ENCODE measurements around the gene GGA3. TPM values are rescaled to one million over a fixed set of nuclear protein-coding genes. Genes with fewer than 3 reads are reported as not detected.

Gene GGA3
- total and polyA plus RNA-seq, 2 donors from 2014 or later: 8.0 to 49.2 TPM

GRCh38 chr17:75269844-75270217 is 8.4 kb upstream of the GGA3 start:
- FAIRE-seq: no peak
- intact Hi-C loops (cut with DNase I): no loop called here
- Histone ChIP-seq H3K36me3 (ENCODE audit: control insufficient read depth in 2 of 3, insufficient read depth in 3 of 3, low read length in 3 of 3) (peaks cover 4 to 16% (median 15%) of the 10 kb centered on the region in 3 donors), H3K27ac (ENCODE audit: low read depth in 2 of 2, low read length in 2 of 2) (no peak overlapping the region), H3K9ac (ENCODE audit: low read length in 3 of 3) (peak overlapping the region in 2 of 3 donors; percentile 80 to 94), H3K4me1 (ENCODE audit: control insufficient read depth in 2 of 3, insufficient read depth in 2 of 3, low read depth in 1 of 3, low read length in 3 of 3) (peaks cover 0 to 13% (median 0%) of the 10 kb centered on the region in 3 donors), H3K4me3 (ENCODE audit: low read length in 3 of 3) (peak overlapping the region; percentile 30 to 75 (median 64)), H3K9me3 (ENCODE audit: control insufficient read depth in 2 of 3, insufficient read depth in 1 of 3, low read length in 3 of 3) (no peaks in the 10 kb centered on the region), H3K27me3 (ENCODE audit: control insufficient read depth, insufficient read depth, low read length) (no peaks in the 10 kb centered on the region)
- no peak for TF ChIP-seq CTCF (IDR thresholded peaks at IDR 0.05; ENCODE audit: borderline replicate concordance, extremely low read depth, insufficient read depth)
- DNase-seq: no peak

DNA sequence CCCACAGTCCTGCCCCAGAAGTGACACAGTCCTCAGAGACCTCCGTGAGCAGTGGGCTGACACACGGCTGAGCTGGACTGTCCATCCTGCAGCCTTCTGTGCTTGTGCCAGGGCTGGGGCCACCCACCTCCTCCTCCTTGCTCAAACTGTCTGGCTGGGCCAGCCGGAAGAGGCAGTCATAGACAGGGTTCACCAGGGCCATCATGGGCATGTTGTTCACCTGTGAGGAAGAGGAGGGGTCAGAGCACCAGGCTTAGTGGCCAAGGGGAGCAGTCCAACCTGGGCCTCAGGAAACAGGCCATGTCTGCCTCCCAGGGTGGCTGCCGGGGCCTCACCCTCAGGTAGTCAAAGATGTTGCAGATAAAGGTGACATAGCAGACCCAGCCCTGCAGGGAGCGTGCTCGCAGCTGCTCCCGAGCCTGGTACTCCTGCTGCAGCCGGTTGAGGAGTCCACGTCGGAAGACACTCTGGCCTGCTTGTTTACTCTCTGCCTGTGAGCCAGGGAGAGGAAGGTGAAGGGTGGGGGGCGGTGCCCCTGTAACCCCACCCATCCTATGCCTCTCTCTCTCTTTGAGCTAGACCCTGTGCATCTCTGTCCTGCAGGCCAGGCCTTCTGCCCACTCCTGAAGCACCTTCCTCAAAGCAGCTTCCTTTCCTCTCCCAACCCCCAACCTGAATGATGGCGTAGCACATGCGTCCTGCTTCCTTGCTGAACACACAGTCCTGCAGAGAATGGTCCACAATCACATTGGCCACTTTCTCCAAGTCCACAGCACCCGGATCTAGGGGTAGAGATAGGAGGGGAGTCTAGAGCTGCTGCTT is 6.2 kb upstream of the GGA3 start:
- Histone ChIP-seq H3K9ac (ENCODE audit: low read length in 3 of 3) (no peak overlapping the region), H3K9me3 (ENCODE audit: control insufficient read depth in 2 of 3, insufficient read depth in 1 of 3, low read length in 3 of 3) (no peaks in the 10 kb centered on the region), H3K4me3 (ENCODE audit: low read length in 3 of 3) (no peak overlapping the region), H3K27me3 (ENCODE audit: control insufficient read depth, insufficient read depth, low read length) (no peaks in the 10 kb centered on the region), H3K4me1 (ENCODE audit: control insufficient read depth in 2 of 3, insufficient read depth in 2 of 3, low read depth in 1 of 3, low read length in 3 of 3) (peaks cover 0 to 14% (median 2%) of the 10 kb centered on the region in 3 donors), H3K36me3 (ENCODE audit: control insufficient read depth in 2 of 3, insufficient read depth in 3 of 3, low read length in 3 of 3) (peaks cover 6 to 17% (median 16%) of the 10 kb centered on the region in 3 donors), H3K27ac (ENCODE audit: low read depth in 2 of 2, low read length in 2 of 2) (no peak overlapping the region)
- FAIRE-seq (no peak), DNase-seq (peak in 1 of 5 donors; percentile 62)
- no peak for TF ChIP-seq CTCF (IDR thresholded peaks at IDR 0.05; ENCODE audit: borderline replicate concordance, extremely low read depth, insufficient read depth)
- intact Hi-C loops (cut with DNase I): no loop called here

DNA sequence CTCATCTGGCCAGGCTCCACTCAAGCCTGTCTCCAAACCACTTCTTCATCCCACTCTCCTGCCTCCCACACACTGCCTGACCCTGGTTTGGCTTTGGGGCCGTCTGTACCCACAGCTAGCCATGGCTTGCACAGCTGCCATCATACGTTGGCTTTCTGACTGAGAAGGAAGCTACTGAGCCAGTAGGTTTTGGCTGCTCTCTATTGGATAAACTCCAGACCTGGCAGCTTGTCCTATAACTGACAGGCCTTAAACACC is 5.7 kb upstream of the GGA3 start:
- intact Hi-C loops (cut with DNase I): no loop called here
- no peak for DNase-seq
- no peak overlapping the region for H3K4me3 ChIP-seq (ENCODE audit: low read length in 3 of 3)

More for the DNA sequence above, 5.7 kb upstream of the GGA3 start:
- peaks cover 6 to 17% (median 16%) of the 10 kb centered on the region in 3 donors for H3K36me3 ChIP-seq (ENCODE audit: control insufficient read depth in 2 of 3, insufficient read depth in 3 of 3, low read length in 3 of 3)
- TF ChIP-seq CTCF (IDR thresholded peaks at IDR 0.05; ENCODE audit: borderline replicate concordance, extremely low read depth, insufficient read depth): no peak
- peaks cover 0 to 16% (median 5%) of the 10 kb centered on the region in 3 donors for H3K4me1 ChIP-seq (ENCODE audit: control insufficient read depth in 2 of 3, insufficient read depth in 2 of 3, low read depth in 1 of 3, low read length in 3 of 3)
- H3K9me3 ChIP-seq (ENCODE audit: control insufficient read depth in 2 of 3, insufficient read depth in 1 of 3, low read length in 3 of 3): no peaks in the 10 kb centered on the region
- no peaks in the 10 kb centered on the region for H3K27me3 ChIP-seq (ENCODE audit: control insufficient read depth, insufficient read depth, low read length)
- no peak overlapping the region for H3K27ac ChIP-seq (ENCODE audit: low read depth in 2 of 2, low read length in 2 of 2)
- H3K9ac ChIP-seq (ENCODE audit: low read length in 3 of 3): no peak overlapping the region
- FAIRE-seq: no peak

Measured in kidney (tissue), 14 donors.